Type B pancreatic cell (in vitro differentiated cells): ENCODE measurements around the gene ABHD2. TPM values are rescaled to one million over a fixed set of nuclear protein-coding genes. Genes with fewer than 3 reads are reported as not detected.

ENCODE experiments used
- DNase-seq: peaks from one replicate; pipeline ENCODE4 v3.0.0; 2021; ENCODE audit warnings: mixed read lengths; ENCODE audit not compliant: unreplicated experiment; ENCODE audit errors: extremely low spot score
- H3K27ac Mint-ChIP-seq: 2 replicates; pipeline ENCODE4 v1.8.0; 2021; ENCODE audit warnings: mild to moderate bottlenecking, mixed read lengths
- H3K27me3 Mint-ChIP-seq: 2 replicates; pipeline ENCODE4 v1.8.0; 2021; ENCODE audit warnings: mixed read lengths
- H3K36me3 Mint-ChIP-seq: 2 replicates; pipeline ENCODE4 v1.8.0; 2021; ENCODE audit warnings: mixed read lengths
- H3K4me1 Mint-ChIP-seq: one replicate; pipeline ENCODE4 v1.8.0; 2021; ENCODE audit warnings: mixed read lengths; ENCODE audit not compliant: unreplicated experiment
- H3K4me3 Mint-ChIP-seq: 2 replicates; pipeline ENCODE4 v1.8.0; 2021; ENCODE audit warnings: mild to moderate bottlenecking, mixed read lengths
- H3K9me3 Mint-ChIP-seq: 2 replicates; pipeline ENCODE4 v1.8.0; 2021; ENCODE audit warnings: mixed read lengths
- CTCF ChIP-seq: fragments of 200-600 bp; sonication (generic); conservative IDR thresholded peaks from 2 replicates; pipeline ENCODE4 v1.5.0; 2021; ENCODE audit warnings: antibody characterized with exemption, mild to moderate bottlenecking
- total RNA-seq: library from RNA; stranded (reverse); gene quantifications from 2 replicates; pipeline ENCODE4 v1.2.1, GENCODE V29; 2021; ENCODE audit warnings: low replicate concordance

Gene ABHD2
- total RNA-seq, 1 donor from 2014 or later = 55.4 TPM

GRCh38 chr15:89198934-89199333, 110.7 kb downstream of the ABHD2 start:
- Mint-ChIP-seq H3K36me3 (peaks cover 11% of the 10 kb centered on the region), H3K9me3 (no peaks in the 10 kb centered on the region), H3K4me3 (no peak overlapping the region), H3K27me3 (no peaks in the 10 kb centered on the region), H3K4me1 (peaks cover 24% of the 10 kb centered on the region), H3K27ac (no peak overlapping the region)
- TF ChIP-seq CTCF = no peak
- DNase-seq = no peak

GRCh38 chr15:89199746-89200145, 111.5 kb downstream of the ABHD2 start:
- no peaks in the 10 kb centered on the region for H3K9me3 Mint-ChIP-seq
- no peak for TF ChIP-seq CTCF
- H3K27me3 Mint-ChIP-seq = no peaks in the 10 kb centered on the region
- no peak overlapping the region for H3K4me3 Mint-ChIP-seq
- DNase-seq = no peak
- H3K36me3 Mint-ChIP-seq = peaks cover 11% of the 10 kb centered on the region
- H3K4me1 Mint-ChIP-seq = peaks cover 24% of the 10 kb centered on the region
- no peak overlapping the region for H3K27ac Mint-ChIP-seq

- no peak for TF ChIP-seq CTCF
- Mint-ChIP-seq H3K9me3 (no peaks in the 10 kb centered on the region), H3K4me3 (no peak overlapping the region), H3K36me3 (peaks cover 11% of the 10 kb centered on the region), H3K4me1 (peaks cover 24% of the 10 kb centered on the region), H3K27ac (no peak overlapping the region), H3K27me3 (no peaks in the 10 kb centered on the region)
- no peak for DNase-seq
Measured at GRCh38 chr15:89200182-89200581, 111.9 kb downstream of the ABHD2 start.

- H3K4me1 Mint-ChIP-seq = peaks cover 24% of the 10 kb centered on the region
Measured at GRCh38 chr15:89201465-89202005, 113.3 kb downstream of the ABHD2 start.

GRCh38 chr15:89203705-89204273, 115.5 kb downstream of the ABHD2 start:
- peaks cover 14% of the 10 kb centered on the region for H3K4me1 Mint-ChIP-seq
- no peak overlapping the region for H3K4me3 Mint-ChIP-seq
- no peak for DNase-seq
- no peak for TF ChIP-seq CTCF
- peaks cover 4% of the 10 kb centered on the region for H3K36me3 Mint-ChIP-seq
- H3K27me3 Mint-ChIP-seq = peaks cover 5% of the 10 kb centered on the region
- no peaks in the 10 kb centered on the region for H3K9me3 Mint-ChIP-seq
- no peak overlapping the region for H3K27ac Mint-ChIP-seq

More at GRCh38 chr15:89201465-89202005, 113.3 kb downstream of the ABHD2 start:
- TF ChIP-seq CTCF = no peak
- DNase-seq = no peak
- Mint-ChIP-seq H3K9me3 (no peaks in the 10 kb centered on the region), H3K36me3 (peaks cover 8% of the 10 kb centered on the region), H3K27ac (no peak overlapping the region), H3K4me3 (no peak overlapping the region), H3K27me3 (no peaks in the 10 kb centered on the region)
